Measurements from ENCODE around the gene BEND7.

- TF ChIP-seq CTCF (IDR thresholded peaks at IDR 0.05), result no peak
- no peak for TF ChIP-seq EP300 (IDR thresholded peaks at IDR 0.05)
Measured at GRCh38 chr10:13526948-13527863, 1.6 kb downstream of the BEND7 start.
